IMR-90 (cell line): ENCODE data around the gene SLC7A7. TPM values are rescaled to one million over a fixed set of nuclear protein-coding genes. Genes with fewer than 3 reads are reported as not detected.

Experiments
- ATAC-seq: fragments of 200-7000 bp; cut with Tn5 transposase; 2 replicates; pipeline ENCODE4 v1.9.1; 2020; ENCODE audit warnings: low read depth, mild to moderate bottlenecking, moderate library complexity
- BruUV-seq: library from RNA; stranded (reverse); fragments of 400-500 nt; replicated peaks from 2 replicates; lab custom pipeline; 2021; lab: Mats Ljungman, UMichigan
- CTCF ChIA-PET: fragments of 300-600 bp; formaldehyde crosslinking; extraction: SDS; loops from one replicate; lab custom pipeline; 2021; ENCODE audit warnings: antibody characterized with exemption; lab: Yijun Ruan, JAX
- POLR2A ChIA-PET: fragments of 300-600 bp; sonication (Branson Sonifier 250); formaldehyde crosslinking; loops from one replicate; lab custom pipeline; 2022; ENCODE audit warnings: antibody characterized with exemption; ENCODE audit not compliant: unreplicated experiment; lab: Charles Lee
- DNase-seq: peaks from one replicate; pipeline ENCODE4 v3.0.0; 2013
- H2AFZ ChIP-seq: replicated peaks from 2 replicates; pipeline ENCODE3; 2013; ENCODE audit warnings: low read length, mild to moderate bottlenecking; ENCODE audit not compliant: poor library complexity
- H2AK5ac ChIP-seq: 2 replicates; pipeline ENCODE4 v1.6.1; 2013; ENCODE audit warnings: low read depth, low read length, inconsistent platforms
- H2AK9ac ChIP-seq: replicated peaks from 2 replicates; pipeline ENCODE3; 2013; ENCODE audit warnings: mild to moderate bottlenecking, low read depth, low read length, moderate library complexity; ENCODE audit not compliant: poor library complexity
- H2BK120ac ChIP-seq: 2 replicates; pipeline ENCODE4 v1.6.1; 2013; ENCODE audit warnings: low read depth, low read length, inconsistent platforms
- H2BK15ac ChIP-seq: 3 replicates; pipeline ENCODE4 v1.6.1; 2013; ENCODE audit warnings: low read depth, low read length, inconsistent platforms
- H2BK20ac ChIP-seq: 2 replicates; pipeline ENCODE4 v1.6.1; 2013; ENCODE audit warnings: low read depth, mild to moderate bottlenecking, inconsistent platforms, low read length, moderate library complexity
- H2BK5ac ChIP-seq: 2 replicates; pipeline ENCODE4 v1.6.1; 2013; ENCODE audit warnings: mild to moderate bottlenecking, low read depth, low read length, inconsistent platforms; ENCODE audit not compliant: poor library complexity, severe bottlenecking
- H3K14ac ChIP-seq: replicated peaks from 2 replicates; pipeline ENCODE4 v1.6.1; 2013; ENCODE audit warnings: low read depth, low read length, inconsistent platforms
- H3K18ac ChIP-seq: 2 replicates; pipeline ENCODE4 v1.6.1; 2013; ENCODE audit warnings: low read depth, low read length, control low read depth
- H3K23ac ChIP-seq: 2 replicates; pipeline ENCODE4 v1.6.1; 2013; ENCODE audit warnings: low read depth, low read length, inconsistent platforms
- H3K27ac ChIP-seq: 2 replicates; pipeline ENCODE4 v1.5.1; 2013; ENCODE audit warnings: mild to moderate bottlenecking, control low read depth, low read length; ENCODE audit not compliant: insufficient read depth
- H3K27me3 ChIP-seq: 2 replicates; pipeline ENCODE4 v1.6.1; 2013; ENCODE audit warnings: low read length; ENCODE audit not compliant: control insufficient read depth, insufficient read depth
- H3K36me3 ChIP-seq: 2 replicates; pipeline ENCODE4 v1.6.1; 2013; ENCODE audit warnings: low read length, mixed read lengths; ENCODE audit not compliant: control insufficient read depth, insufficient read depth
- H3K4ac ChIP-seq: 2 replicates; pipeline ENCODE4 v1.6.1; 2013; ENCODE audit warnings: low read depth, low read length, inconsistent platforms
- H3K4me1 ChIP-seq: 2 replicates; pipeline ENCODE4 v1.6.1; 2013; ENCODE audit warnings: low read length, mixed read lengths; ENCODE audit not compliant: control insufficient read depth, insufficient read depth
- H3K4me2 ChIP-seq: 2 replicates; pipeline ENCODE4 v1.6.1; 2013; ENCODE audit warnings: low read depth, mild to moderate bottlenecking, control low read depth, low read length, moderate library complexity
- H3K4me3 ChIP-seq: 2 replicates; pipeline ENCODE4 v1.5.1; 2013; ENCODE audit warnings: low read depth, mild to moderate bottlenecking, control low read depth, low read length, moderate library complexity; ENCODE audit not compliant: insufficient read depth
- H3K56ac ChIP-seq: 2 replicates; pipeline ENCODE4 v1.6.1; 2013; ENCODE audit warnings: low read length, inconsistent platforms; ENCODE audit not compliant: insufficient read depth; ENCODE audit errors: extremely low read depth
- H3K79me1 ChIP-seq, 2 experiments: 2 replicates each; pipeline ENCODE4 v1.6.1; 2013; ENCODE audit warnings: low read length in 2 of 2, inconsistent platforms in 1 of 2, low read depth in 1 of 2
- H3K9ac ChIP-seq: 2 replicates; pipeline ENCODE4 v1.6.1; 2013; ENCODE audit warnings: low read depth, low read length, control low read depth
- H3K9me1 ChIP-seq: 2 replicates; pipeline ENCODE4 v1.6.1; 2013; ENCODE audit warnings: low read length, inconsistent platforms; ENCODE audit not compliant: insufficient read depth
- H3K9me3 ChIP-seq: 2 replicates; pipeline ENCODE4 v1.6.1; 2013; ENCODE audit warnings: low read length; ENCODE audit not compliant: control insufficient read depth, insufficient read depth
- H4K20me1 ChIP-seq: 2 replicates; pipeline ENCODE4 v1.6.1; 2013; ENCODE audit warnings: low read length, inconsistent platforms; ENCODE audit not compliant: insufficient read depth
- H4K5ac ChIP-seq: 2 replicates; pipeline ENCODE4 v1.6.1; 2013; ENCODE audit warnings: mild to moderate bottlenecking, low read depth, low read length, control low read depth
- H4K8ac ChIP-seq, 2 experiments: 2 replicates each; pipeline ENCODE4 v1.6.1; 2013; ENCODE audit warnings: low read depth in 2 of 2, low read length in 2 of 2, control low read depth in 1 of 2, inconsistent platforms in 1 of 2
- H4K91ac ChIP-seq: 2 replicates; pipeline ENCODE4 v1.6.1; 2013; ENCODE audit warnings: low read depth, low read length, inconsistent platforms; ENCODE audit not compliant: insufficient read depth
- CEBPB ChIP-seq: IDR thresholded peaks from 2 replicates; pipeline ENCODE4 v1.6.1; 2012; ENCODE audit warnings: low read depth, low read length, improper control_type of control experiment
- MAFK ChIP-seq: IDR thresholded peaks from 2 replicates; pipeline ENCODE4 v1.6.1; 2012; ENCODE audit warnings: low read depth, low read length, improper control_type of control experiment
- MAZ ChIP-seq: IDR thresholded peaks from 2 replicates; pipeline ENCODE4 v1.6.1; 2012; ENCODE audit warnings: low read depth, mild to moderate bottlenecking, low read length, improper control_type of control experiment, moderate library complexity, borderline replicate concordance
- NFE2L2 ChIP-seq: fragments of 150-350 bp; IDR thresholded peaks from 2 replicates; pipeline ENCODE4 v1.6.1; 2016; ENCODE audit warnings: low read depth, mild to moderate bottlenecking, low read length
- POLR2A ChIP-seq: IDR thresholded peaks from 2 replicates; pipeline ENCODE4 v1.6.1; 2012; ENCODE audit warnings: mild to moderate bottlenecking, low read depth, low read length
- RAD21 ChIP-seq: IDR thresholded peaks from 2 replicates; pipeline ENCODE4 v1.6.1; 2012; ENCODE audit warnings: low read length, improper control_type of control experiment
- WGBS, 2 experiments: methylation state at CpG; one replicate each; pipeline versions ENCODE4 v1.1.5 to v1.1.7; 2013; ENCODE audit warnings: missing lambda C conversion rate in 2 of 2; ENCODE audit not compliant: insufficient read length in 1 of 2; ENCODE audit errors: extremely low coverage in 2 of 2; 5-methylcytosine and 5-hydroxymethylcytosine counted together
- dilution Hi-C: fragments of 300-500 bp; cut with HindIII; formaldehyde crosslinking; loops from one replicate; pipeline ENCODE4 v1.14.3; 2018; ENCODE audit warnings: low sequenced_read_pairs; ENCODE audit not compliant: unreplicated experiment
- in situ Hi-C: fragments of 300-500 bp; cut with MboI; formaldehyde crosslinking; loops from 3 replicates; pipeline ENCODE4 v1.14.3; 2019; ENCODE audit warnings: low sequenced_read_pairs, inconsistent platforms, mixed read lengths
- intact Hi-C: fragments of 100-400 bp; cut with micrococcal nuclease; formaldehyde crosslinking; loops from 2 replicates; pipeline ENCODE4 v1.10.0; 2022
- polyA plus RNA-seq, 3 experiments: library from polyadenylated mRNA; depleted of rRNA; stranded (reverse); fragments of >200 nt; gene quantifications; 2 replicates each; pipeline ENCODE4 v1.2.3, GENCODE V29; 2012; ENCODE audit warnings: low replicate concordance in 1 of 3
- total RNA-seq: library from RNA; depleted of rRNA; stranded (reverse); fragments of >200 nt; gene quantifications from 2 replicates; pipeline ENCODE4 v1.2.3, GENCODE V29; 2012

SLC7A7 gene
- total and polyA plus RNA-seq, 2 of the 4 experiments (the other 2 are of a cell fraction) = 1.8 to 2.0 TPM

- H3K23ac ChIP-seq = peak overlapping the region; percentile 97
- no peaks in the 10 kb centered on the region for H3K27me3 ChIP-seq
- H3K9me3 ChIP-seq = no peaks in the 10 kb centered on the region
- dilution Hi-C loops (no loop called here), intact Hi-C loops (loop anchor here (1.0 kb wide), 1 partner anchor 10 kb away; no protein-coding TSS in a partner anchor), in situ Hi-C loops (loop anchor here (10.0 kb wide), 1 partner anchor 264 kb away; the partner anchor contains the start of gene DAD1)
- DNase-seq (peak; percentile 92), ATAC-seq (peak; percentile 43)
- no peak overlapping the region for H3K4me3 ChIP-seq
- peak overlapping the region; percentile 54 for H3K56ac ChIP-seq
- H3K14ac ChIP-seq = peak overlapping the region; percentile 92
- 20% methylated on average over 1 of the region's 12 CpGs; no CpG with 5 or more reads in 1 of the 2 experiments for WGBS, 2 experiments
- H3K9me1 ChIP-seq = peaks cover 31% of the 10 kb centered on the region
- H3K36me3 ChIP-seq = peaks cover 33% of the 10 kb centered on the region
- peak overlapping the region; percentile 88 for H2BK5ac ChIP-seq
- peak overlapping the region; percentile 34 for H3K4me2 ChIP-seq
- H2AFZ ChIP-seq = peak overlapping the region; percentile 73
- peak overlapping the region; percentile 57 for H3K9ac ChIP-seq
- peak; percentile 51 for TF ChIP-seq CEBPB
- TF ChIP-seq RAD21 = no peak
- peak; percentile 29; the same call in 1 of the 2 replicates for TF ChIP-seq NFE2L2
- TF ChIP-seq POLR2A = peak; percentile 8
- TF ChIP-seq MAFK = peak; percentile 92
- peak; percentile 80; the same call in 1 of the 2 replicates for TF ChIP-seq MAZ
- H2AK9ac ChIP-seq = peak overlapping the region; percentile 95
- H3K4me1 ChIP-seq = peaks cover 55% of the 10 kb centered on the region
- H4K5ac ChIP-seq = peak overlapping the region; percentile 45
- peak overlapping the region; percentile 83 for H2BK20ac ChIP-seq
- BruUV-seq = no TSS peak
- CTCF ChIA-PET = interaction anchor here (0.8 to 1.2 kb wide), 4 partner anchors 18 to 129 kb away, joined by 3 to 5 read pairs (median 3); partner anchors contain the start of genes LRP10 and MRPL52
- H4K20me1 ChIP-seq = peaks cover 24% of the 10 kb centered on the region; the same call in 1 of the 2 replicates
- peak overlapping the region; percentile 99 for H2AK5ac ChIP-seq
- peak overlapping the region; percentile 96 for H3K4ac ChIP-seq
- peak overlapping the region; percentile 65 to 83 for H4K8ac ChIP-seq
- H4K91ac ChIP-seq = peak overlapping the region; percentile 92
- H3K18ac ChIP-seq = peak overlapping the region; percentile 76
- peak overlapping the region; percentile 93; the same call in 1 of the 3 replicates for H2BK15ac ChIP-seq
- H2BK120ac ChIP-seq = peak overlapping the region; percentile 96
- POLR2A ChIA-PET = interaction anchor here (0.9 to 2.5 kb wide), 2 partner anchors 10 to 18 kb away, joined by 3 to 20 read pairs; no protein-coding TSS in a partner anchor
- peaks cover 10 to 61% of the 10 kb centered on the region in 2 experiments; a peak in 3 of 4 replicates for H3K79me1 ChIP-seq
- H3K27ac ChIP-seq = peak overlapping the region; percentile 96
Observed at GRCh38 chr14:22848351-22849164, 33.3 kb upstream of the SLC7A7 start.
